HG03460 (cell line): ENCODE measurements around the gene SELPLG.

Experiments used
- ATAC-seq: cut with Tn5 transposase; IDR thresholded peaks from one replicate; pipeline ENCODE4 v1.9.1; 2021; ENCODE audit not compliant: unreplicated experiment

Gene SELPLG

GRCh38 chr12:108605690-108606406 is 27.8 kb downstream of the SELPLG start:
- ATAC-seq, result no peak

DNA sequence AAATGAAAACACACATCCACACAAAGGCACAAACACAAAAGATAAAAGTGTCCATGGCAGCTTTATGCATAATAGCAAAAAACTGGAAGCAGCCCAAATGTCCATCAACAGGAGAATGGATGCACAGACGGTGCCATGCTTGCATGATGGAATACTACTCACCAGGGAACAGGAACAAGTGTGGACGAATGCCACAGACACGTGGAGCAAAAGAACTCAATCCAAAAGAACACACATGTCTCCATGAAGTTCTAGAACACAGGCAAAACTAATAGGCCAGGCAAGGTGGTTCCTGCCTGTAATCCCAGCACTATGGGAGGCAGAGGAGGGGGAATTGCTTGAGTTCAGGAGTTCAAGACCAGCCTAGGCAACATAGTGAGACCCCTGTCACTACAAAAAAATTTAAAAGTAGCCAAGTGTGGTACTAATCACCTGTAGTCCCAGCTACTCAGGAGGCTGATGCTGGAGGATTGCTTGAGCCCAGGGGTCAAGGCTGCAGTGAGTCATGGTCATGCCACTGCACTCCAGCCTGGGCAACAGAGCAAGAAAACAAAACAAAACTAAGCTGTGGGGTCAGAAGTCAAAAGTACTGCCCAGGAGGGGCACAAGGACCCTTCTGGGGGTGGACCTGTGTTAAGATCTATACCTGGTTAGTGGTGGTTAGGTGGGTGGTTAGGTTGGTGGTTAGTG is 28.5 kb downstream of the SELPLG start:
- ATAC-seq, result no peak

- no peak for ATAC-seq
Measured at GRCh38 chr12:108604208-108604941, 29.3 kb downstream of the SELPLG start.

GRCh38 chr12:108603743-108604142 is 30.0 kb downstream of the SELPLG start:
- ATAC-seq, result no peak

GRCh38 chr12:108602976-108603704 is 30.6 kb downstream of the SELPLG start:
- ATAC-seq, result no peak

DNA sequence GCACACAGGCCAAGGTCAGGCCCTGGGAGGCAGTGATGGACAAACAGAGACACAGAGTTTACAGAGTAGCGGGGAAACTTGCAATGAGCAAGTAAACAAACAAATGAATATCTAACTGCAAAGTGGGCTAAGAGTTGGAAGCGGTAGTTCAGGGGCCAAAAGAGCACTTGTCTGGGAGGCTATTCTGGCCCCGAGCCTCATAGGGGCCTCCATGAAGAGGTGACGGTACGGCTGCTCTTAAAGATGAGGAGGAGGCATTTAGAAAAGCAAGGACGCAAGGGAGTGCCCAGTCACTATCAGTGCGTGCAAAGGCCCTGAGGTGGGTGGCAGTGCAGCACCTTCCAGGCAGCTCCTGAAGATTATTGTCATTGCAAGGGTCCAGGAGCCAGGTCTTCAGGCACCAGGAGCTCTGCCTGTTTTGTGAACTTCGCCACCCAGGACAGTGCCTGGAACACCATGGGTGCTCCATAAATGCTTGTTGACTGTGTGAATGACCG is 31.4 kb downstream of the SELPLG start:
- ATAC-seq, result no peak

DNA sequence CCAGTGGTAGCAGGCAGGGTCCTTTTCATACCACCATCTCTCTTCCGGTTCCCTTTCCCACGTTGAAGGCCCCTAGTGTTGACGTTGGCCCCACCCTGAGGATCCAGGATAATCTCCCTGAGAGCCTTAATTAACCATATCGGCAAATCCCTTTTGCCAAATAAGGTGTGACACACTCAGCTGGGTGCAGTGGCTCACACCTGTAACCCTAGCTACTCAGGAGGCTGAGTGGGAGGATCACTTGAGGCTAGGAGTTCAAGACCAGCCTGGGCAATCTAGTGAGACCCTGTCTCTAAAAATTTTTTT is 33.0 kb downstream of the SELPLG start:
- ATAC-seq, result no peak

DNA sequence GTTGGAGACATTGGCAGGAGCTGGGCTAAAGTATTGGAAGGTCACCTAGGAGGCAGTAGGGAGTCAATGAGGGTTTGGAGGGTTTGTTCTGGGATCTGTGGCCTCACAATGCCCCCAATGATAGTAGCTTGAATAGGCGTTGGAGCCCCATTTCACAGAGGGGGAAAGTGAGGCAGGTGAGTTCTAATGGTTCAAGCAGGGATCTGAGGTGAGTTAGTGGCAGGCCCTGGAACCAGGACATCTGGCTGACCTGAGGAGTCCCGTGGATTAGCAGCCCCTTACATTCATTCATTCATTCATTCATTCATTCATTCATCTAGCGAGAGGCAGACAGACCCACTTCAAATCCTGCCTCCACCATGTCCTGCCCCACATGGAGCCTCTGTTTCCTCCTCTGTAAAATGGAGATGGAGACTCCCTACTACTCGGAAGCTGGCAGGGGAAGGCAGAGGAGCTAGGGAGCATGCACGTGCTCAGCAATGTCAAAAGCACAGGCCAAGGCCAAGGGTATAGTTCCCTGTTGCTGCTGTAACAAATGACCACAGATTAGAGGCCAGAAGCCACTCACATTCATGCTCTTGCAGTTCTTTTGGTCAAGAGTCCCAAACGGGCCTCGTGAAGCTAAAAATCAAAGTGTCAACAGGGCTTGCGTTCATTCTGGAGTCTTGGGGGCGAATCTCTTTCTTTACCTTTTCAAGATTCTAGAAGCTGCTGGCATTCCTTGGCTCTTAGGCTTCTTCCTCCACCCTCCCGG is 33.6 kb downstream of the SELPLG start:
- ATAC-seq, result no peak

GRCh38 chr12:108599541-108599940 is 34.2 kb downstream of the SELPLG start:
- ATAC-seq, result no peak

DNA sequence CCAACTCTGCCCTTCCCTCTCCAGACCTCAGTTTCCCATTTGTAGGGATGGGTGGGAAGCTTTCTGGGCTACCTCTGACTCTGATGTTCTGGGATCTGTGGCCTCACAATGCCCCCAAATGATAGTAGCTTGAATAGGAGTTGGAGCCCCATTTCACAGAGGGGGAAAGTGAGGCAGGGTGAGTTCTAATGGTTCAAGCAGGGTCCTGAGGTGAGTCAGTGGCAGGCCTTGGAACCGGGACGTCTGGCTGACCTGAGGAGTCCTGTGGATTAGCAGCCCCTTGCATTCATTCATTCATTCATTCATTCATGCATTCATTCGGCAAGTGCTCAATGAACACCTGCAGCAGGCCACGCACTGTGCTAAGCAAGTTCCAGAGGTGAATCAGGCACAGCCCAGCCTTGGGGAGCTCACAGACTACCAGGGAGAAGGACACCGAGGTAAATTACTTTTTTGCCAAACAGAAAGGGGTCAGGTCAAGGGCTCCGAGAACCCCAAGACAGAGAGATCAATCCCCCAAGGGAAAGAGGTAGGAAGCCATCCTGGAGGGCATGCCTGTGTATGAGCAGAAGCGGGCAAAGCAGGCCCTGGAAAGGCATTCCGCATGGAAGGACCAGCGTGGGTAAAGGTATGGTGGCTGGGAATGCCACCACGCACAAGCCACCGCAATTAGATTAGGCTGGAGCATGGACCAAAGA is 35.0 kb downstream of the SELPLG start:
- ATAC-seq, result no peak

GRCh38 chr12:108597559-108598471 is 35.9 kb downstream of the SELPLG start, which contains the start of gene TMEM119:
TSS of gene TMEM119 (minus strand) at chr12:108598084. CDS start at chr12:108592383, 5,701 bp downstream.
- no peak for ATAC-seq

DNA sequence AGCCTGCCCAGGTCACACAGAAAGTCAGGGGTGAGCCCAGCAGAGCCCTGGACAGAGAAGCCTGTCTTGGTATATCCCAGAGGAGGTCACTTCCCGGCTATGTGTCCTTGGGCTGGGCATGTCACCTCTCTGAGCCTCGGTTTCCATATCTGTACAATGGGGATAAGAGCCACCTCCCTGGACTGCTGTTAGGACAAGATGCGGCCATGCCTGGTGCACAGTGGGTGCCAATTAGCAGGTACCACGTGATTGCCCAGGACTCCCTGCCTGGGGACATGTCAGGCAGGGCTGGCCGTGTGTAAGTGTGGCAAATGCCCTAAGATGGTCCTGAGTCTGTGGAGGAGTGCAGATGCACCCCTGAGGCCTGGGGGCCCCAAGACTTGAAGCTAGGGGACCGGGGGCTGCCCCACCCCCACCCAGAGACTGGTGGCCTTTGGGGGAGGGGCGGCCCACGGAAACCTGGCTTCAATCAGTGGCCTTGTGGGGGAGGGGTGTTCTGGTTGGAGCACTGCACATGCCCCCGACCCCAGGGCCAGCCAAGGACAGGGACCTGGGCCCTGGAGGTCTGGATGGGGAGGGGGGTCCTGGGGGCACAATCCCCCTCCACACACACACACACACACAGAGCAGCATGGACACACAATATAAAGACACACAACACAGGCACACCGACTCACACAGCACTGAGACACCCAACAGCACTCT is 36.7 kb downstream of the SELPLG start:
- no peak for ATAC-seq

DNA sequence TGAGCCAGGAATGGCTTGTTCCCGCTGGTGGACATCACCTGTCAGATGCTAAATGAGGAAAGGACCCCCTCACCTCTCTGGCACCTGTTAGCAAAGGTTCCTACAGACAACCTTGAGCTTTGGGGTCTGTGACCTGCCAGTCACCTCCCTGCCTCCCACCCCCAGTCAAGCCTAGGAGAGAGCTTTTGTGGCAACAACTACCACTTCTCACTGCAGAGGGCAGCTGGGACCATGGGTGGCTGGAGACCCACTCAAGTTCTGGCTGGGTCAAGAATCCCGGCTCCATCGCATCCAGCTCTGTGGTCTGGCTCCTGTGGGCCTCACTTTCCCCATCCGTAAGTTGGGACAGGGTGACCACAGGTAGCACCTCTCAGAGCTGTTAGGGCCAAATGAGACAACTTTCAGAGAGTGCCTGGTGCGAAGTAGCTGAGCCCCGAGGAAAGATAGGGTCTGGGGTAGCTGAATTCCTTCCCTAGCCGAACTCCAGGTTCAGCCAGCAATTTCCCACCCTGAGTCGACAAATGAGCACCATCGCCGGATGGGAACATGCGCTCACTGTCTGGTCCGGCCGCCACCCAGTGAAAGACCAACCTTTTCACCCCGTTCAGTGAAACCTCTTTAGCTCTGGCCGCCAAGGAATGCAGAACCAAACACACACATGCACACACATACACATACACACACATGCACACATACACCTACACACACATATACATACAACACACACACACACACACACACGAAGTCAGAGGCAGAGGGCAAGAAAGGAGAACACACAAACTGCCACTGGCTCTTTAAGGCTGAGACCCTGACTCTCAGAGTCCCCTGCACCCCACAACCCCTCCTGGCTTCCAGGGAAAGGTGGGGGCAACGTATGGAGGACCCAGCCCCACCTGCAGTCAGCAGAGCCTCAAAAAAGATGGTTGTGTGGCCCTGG is 37.7 kb downstream of the SELPLG start:
- no peak for ATAC-seq

DNA sequence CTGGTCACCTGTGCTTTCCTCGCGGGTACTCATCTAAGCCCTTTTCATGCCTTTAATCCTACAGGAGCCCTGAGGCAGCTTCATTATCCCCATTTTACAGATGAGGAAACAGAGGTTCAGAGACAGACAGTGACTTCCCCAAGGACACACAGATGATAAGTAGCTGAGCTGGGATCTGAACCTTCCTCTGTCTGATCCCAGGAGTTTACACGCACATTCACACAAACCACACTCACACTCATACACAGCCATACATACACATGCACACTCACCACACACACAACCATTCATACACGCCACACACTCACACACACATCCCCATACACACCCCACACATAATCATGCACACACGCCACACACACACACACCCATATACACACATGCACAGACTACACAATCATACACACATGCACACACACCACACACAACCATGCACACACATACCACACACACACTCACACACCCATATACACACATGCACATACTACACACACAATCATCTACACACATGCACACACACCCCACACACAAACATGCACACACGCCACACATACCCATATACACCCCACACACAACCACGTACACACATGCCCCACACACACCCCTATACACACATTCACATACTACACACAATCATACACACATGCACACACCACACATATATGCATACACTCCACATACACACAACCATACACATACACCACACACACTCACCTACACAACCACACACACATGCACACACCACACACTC is 38.6 kb downstream of the SELPLG start:
- no peak for ATAC-seq

DNA sequence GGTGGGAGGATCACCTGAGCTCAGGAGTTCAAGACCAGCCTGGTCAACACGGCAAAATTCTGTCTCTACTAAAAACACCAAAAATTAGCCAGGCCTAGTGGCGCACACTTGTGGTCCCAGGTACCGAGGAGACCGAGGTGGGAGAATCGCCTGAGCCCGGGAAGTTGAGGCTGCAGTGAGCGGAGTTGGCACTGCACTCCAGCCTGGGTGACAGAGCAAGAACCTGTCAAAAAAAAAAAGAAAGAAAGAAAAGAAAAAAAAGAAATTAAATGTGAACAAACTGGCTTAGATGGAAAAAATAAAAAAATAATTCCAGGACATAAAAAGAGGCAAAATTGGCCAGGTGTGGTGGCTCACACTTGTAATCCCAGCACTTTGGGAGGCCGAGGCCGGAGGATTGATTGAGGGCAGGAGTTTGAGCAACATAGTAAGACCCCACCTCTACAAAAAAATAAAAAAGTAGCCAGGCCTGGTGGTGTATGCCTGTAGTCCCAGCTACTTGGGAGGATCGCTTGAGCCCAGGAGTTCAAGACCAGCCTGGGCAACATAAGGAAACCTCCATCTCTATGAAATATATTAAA is 39.3 kb downstream of the SELPLG start:
- no peak for ATAC-seq
